AG04449 (cell line): ENCODE data around the gene VPS13D.

Experiments used
- CTCF ChIA-PET: fragments of 350-600 bp; formaldehyde crosslinking; extraction: SDS; loops from one replicate; lab custom pipeline; 2021; ENCODE audit warnings: antibody characterized with exemption; lab: Yijun Ruan, JAX
- POLR2A ChIA-PET: fragments of 400-600, 350-600 bp; formaldehyde crosslinking; extraction: SDS; loops from one replicate; lab custom pipeline; 2020; ENCODE audit warnings: antibody characterized with exemption, inconsistent platforms; lab: Yijun Ruan, JAX
- DNase-seq: peaks from one replicate; pipeline ENCODE4 v3.0.0-alpha.2; 2010; ENCODE audit warnings: low read depth, low spot score
- H3K4me3 ChIP-seq: 2 replicates; pipeline ENCODE4 v1.5.1; 2011; ENCODE audit warnings: low read depth, mild to moderate bottlenecking, control low read depth, low read length
- TF ChIP-seq, protein P1 (sequence below): IDR thresholded peaks from one replicate; pipeline ENCODE4 v1.5.1; 2011; ENCODE audit warnings: mild to moderate bottlenecking, moderate library complexity, low read length, control low read depth, inconsistent platforms; ENCODE audit not compliant: insufficient read depth; ENCODE audit errors: missing control alignments

VPS13D gene

DNA sequence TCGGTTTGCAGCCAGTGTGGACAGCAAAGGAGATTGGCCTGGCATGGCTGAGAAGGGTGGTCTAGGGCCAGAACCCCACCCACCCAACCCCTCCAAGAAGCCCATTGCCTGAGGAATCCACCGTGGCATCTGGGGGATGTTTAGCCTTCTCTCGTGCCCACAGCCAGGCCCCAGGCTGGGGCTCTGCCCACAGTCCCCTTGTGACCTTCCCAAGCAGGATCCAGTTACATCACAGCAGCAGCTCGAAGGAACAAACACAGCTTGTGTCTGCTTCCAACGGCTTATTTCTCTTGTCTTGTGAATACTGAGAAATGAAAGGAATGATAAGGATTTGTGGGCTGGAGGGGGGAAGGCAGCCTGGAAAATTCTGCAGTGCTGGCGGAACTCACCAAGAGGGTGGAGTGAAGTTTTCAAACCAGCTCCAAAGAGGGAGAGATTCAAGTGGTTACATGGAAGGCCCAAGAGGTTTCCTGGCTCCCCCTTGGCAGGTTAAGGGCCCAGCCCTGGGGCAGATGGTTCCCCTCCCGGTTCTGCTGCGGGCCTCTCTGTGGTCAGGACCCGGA, 326.6 kb downstream of the VPS13D start:
- POLR2A ChIA-PET = interaction anchor here (1.0 to 1.4 kb wide), 4 partner anchors 13 to 110 kb away, joined by 3 to 12 read pairs (median 4); no protein-coding TSS in a partner anchor
- DNase-seq = peak; percentile 97
- H3K4me3 ChIP-seq = no peak overlapping the region
- CTCF ChIA-PET = interaction anchor here (1.3 kb wide), 1 partner anchor 149 kb away, joined by 4 read pairs; no protein-coding TSS in a partner anchor
- TF ChIP-seq, protein P1, sequence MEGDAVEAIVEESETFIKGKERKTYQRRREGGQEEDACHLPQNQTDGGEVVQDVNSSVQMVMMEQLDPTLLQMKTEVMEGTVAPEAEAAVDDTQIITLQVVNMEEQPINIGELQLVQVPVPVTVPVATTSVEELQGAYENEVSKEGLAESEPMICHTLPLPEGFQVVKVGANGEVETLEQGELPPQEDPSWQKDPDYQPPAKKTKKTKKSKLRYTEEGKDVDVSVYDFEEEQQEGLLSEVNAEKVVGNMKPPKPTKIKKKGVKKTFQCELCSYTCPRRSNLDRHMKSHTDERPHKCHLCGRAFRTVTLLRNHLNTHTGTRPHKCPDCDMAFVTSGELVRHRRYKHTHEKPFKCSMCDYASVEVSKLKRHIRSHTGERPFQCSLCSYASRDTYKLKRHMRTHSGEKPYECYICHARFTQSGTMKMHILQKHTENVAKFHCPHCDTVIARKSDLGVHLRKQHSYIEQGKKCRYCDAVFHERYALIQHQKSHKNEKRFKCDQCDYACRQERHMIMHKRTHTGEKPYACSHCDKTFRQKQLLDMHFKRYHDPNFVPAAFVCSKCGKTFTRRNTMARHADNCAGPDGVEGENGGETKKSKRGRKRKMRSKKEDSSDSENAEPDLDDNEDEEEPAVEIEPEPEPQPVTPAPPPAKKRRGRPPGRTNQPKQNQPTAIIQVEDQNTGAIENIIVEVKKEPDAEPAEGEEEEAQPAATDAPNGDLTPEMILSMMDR = no peak

DNA sequence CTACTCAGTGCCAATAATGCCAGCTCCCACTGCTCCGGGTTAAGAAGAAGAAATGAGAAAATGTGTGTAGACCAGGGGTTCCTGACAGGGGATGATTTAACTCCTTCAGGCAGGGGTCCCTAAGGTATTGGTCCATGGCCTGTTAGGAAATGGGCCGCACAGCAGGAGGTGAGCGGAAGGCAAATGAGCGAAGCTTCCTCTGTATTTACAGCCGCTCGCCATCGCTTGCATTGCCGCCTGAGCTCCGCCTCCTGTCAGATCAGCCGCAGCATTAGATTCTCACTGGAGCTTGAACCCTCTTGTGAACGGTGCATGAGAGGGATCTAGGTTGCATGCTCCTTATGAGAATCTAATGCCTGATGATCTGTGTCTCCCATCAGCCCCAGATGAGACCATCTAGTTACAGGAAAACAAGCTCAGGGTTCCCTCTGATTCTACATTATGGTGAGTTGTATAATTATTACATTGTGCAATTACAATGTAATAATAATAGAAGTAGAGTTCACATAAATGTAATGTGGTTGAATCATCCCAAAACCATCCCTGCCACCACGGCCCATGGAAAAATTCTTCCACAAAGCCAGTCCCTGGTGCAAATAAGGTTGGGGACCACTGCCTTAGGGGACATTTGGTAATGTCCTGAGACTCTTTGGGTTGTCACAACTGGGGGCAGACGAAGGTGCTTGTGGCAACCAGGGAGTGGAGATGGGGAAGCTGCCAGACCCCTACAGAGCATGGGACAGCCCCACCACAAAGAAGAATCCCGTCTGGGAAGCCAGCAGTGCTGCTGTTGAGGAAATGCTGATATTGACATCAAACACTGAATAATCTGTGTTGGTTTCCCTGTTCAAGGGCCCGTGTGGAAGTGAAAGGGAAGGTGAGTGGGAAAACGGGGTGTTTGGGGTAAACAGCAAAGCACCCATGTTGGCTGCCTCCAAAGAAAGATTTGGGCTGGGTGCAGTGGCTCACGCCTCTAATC, 327.4 kb downstream of the VPS13D start:
- TF ChIP-seq, protein P1 = no peak
- POLR2A ChIA-PET = interaction anchor here (1.0 to 1.4 kb wide), 4 partner anchors 12 to 110 kb away, joined by 3 to 12 read pairs (median 4); no protein-coding TSS in a partner anchor
- no peak overlapping the region for H3K4me3 ChIP-seq
- CTCF ChIA-PET = interaction anchor here (1.3 kb wide), 1 partner anchor 150 kb away, joined by 4 read pairs; no protein-coding TSS in a partner anchor
- no peak for DNase-seq

- TF ChIP-seq, protein P1 = no peak
- CTCF ChIA-PET = no interaction called here
- POLR2A ChIA-PET = no interaction called here
- no peak overlapping the region for H3K4me3 ChIP-seq
- DNase-seq = no peak
These were observed 331.3 kb downstream of the VPS13D start for GRCh38 chr1:12561121-12561520.
